Measurements from ENCODE around the gene BAHCC1. TPM values are rescaled to one million over a fixed set of nuclear protein-coding genes. Genes with fewer than 3 reads are reported as not detected.

BAHCC1 gene
- total and polyA plus RNA-seq, 10 of the 15 experiments (the other 5 are each of a cell fraction or from before 2014, with no cell fraction given) = 0.03 to 0.14 (median 0.11) TPM; not detected in 6

GRCh38 chr17:81391293-81391935 is 3.8 kb upstream of the BAHCC1 start:
- POLR2A ChIA-PET = interaction anchor here (0.7 kb wide), 1 partner anchor 1056 kb away, joined by 3 read pairs; no protein-coding TSS in a partner anchor
- no peak for ATAC-seq
- Histone ChIP-seq H2AFZ (ENCODE audit: control insufficient read depth, low read depth, low read length) (no peak overlapping the region), H3K9me3 (replicated peaks; ENCODE audit: control insufficient read depth, insufficient read depth, low read length) (no peaks in the 10 kb centered on the region; the same call in 2 of the 3 replicates), H3K4me2 (ENCODE audit: control insufficient read depth, insufficient read depth) (no peak overlapping the region), H3K4me1 (ENCODE audit: control insufficient read depth, insufficient read depth, low read length) (no peaks in the 10 kb centered on the region), H3K27me3 (replicated peaks in 1 of 2; ENCODE audit: control insufficient read depth in 2 of 2, insufficient read depth in 2 of 2, low read length in 1 of 2) (peaks cover 20 to 30% of the 10 kb centered on the region in 2 experiments), H3K4me3 (no peak overlapping the region), H3K27ac (ENCODE audit: control insufficient read depth, insufficient read depth) (no peak overlapping the region), H3K79me2 (ENCODE audit: control insufficient read depth, insufficient read depth, low read length) (no peaks in the 10 kb centered on the region), H4K20me1 (ENCODE audit: control insufficient read depth, insufficient read depth) (no peaks in the 10 kb centered on the region), H3K36me3 (ENCODE audit: control insufficient read depth in 2 of 2, insufficient read depth in 2 of 2, low read length in 1 of 2) (no peaks in the 10 kb centered on the region), H3K9ac (ENCODE audit: control insufficient read depth, insufficient read depth, low read length) (no peak overlapping the region)
- 57% methylated on average over 9 of the region's 10 CpGs for WGBS (ENCODE audit: insufficient coverage, insufficient replicate concordance, low lambda C conversion rate, missing lambda C conversion rate)
- SMC1A ChIA-PET (ENCODE audit: uncharacterized antibody, unreplicated experiment) = no interaction called here
- DNase-seq (ENCODE audit: low read depth, low spot score) = no peak
- CTCF ChIA-PET = no interaction called here
- intact Hi-C loops (cut with micrococcal nuclease; ENCODE audit: unreplicated experiment) (loop anchor here (10.0 kb wide), 1 partner anchor 97 kb away; the partner anchor contains the start of gene SLC38A10), in situ Hi-C loops (cut with MboI) (no loop called here)
- no TSS peak for BruUV-seq (replicated peaks)
- RAD21 ChIA-PET (ENCODE audit: unreplicated experiment) = no interaction called here
- FAIRE-seq = no peak
- TF ChIP-seq CHD4 (IDR thresholded peaks at IDR 0.05) (no peak), SRF (IDR thresholded peaks at IDR 0.05; ENCODE audit: low read depth in 2 of 2, low read length in 2 of 2) (no peak), HDGF (IDR thresholded peaks at IDR 0.05) (no peak), NR2F1 (conservative IDR thresholded peaks at IDR 0.05) (no peak), MYC (IDR thresholded peaks at IDR 0.05; ENCODE audit: insufficient read depth, insufficient read length, insufficient replicate concordance, low read length, severe bottlenecking) (no peak), CBX3 (IDR thresholded peaks at IDR 0.05; ENCODE audit: borderline replicate concordance, low read depth) (no peak), STAT3 (IDR thresholded peaks at IDR 0.05; ENCODE audit: low read depth, low read length) (no peak), IRF5 (IDR thresholded peaks at IDR 0.05; ENCODE audit: borderline replicate concordance) (no peak), PAX5 (IDR thresholded peaks at IDR 0.05; ENCODE audit: borderline replicate concordance, low read depth, low read length) (no peak), CUX1 (IDR thresholded peaks at IDR 0.05; ENCODE audit: insufficient replicate concordance, low read depth, low read length) (no peak), PAX8 (IDR thresholded peaks at IDR 0.05) (no peak)
- TF ChIP-seq, protein P1, sequence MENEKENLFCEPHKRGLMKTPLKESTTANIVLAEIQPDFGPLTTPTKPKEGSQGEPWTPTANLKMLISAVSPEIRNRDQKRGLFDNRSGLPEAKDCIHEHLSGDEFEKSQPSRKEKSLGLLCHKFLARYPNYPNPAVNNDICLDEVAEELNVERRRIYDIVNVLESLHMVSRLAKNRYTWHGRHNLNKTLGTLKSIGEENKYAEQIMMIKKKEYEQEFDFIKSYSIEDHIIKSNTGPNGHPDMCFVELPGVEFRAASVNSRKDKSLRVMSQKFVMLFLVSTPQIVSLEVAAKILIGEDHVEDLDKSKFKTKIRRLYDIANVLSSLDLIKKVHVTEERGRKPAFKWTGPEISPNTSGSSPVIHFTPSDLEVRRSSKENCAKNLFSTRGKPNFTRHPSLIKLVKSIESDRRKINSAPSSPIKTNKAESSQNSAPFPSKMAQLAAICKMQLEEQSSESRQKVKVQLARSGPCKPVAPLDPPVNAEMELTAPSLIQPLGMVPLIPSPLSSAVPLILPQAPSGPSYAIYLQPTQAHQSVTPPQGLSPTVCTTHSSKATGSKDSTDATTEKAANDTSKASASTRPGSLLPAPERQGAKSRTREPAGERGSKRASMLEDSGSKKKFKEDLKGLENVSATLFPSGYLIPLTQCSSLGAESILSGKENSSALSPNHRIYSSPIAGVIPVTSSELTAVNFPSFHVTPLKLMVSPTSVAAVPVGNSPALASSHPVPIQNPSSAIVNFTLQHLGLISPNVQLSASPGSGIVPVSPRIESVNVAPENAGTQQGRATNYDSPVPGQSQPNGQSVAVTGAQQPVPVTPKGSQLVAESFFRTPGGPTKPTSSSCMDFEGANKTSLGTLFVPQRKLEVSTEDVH (IDR thresholded peaks at IDR 0.05; ENCODE audit: low read depth, partially characterized antibody) = no peak
- TF ChIP-seq, protein P2, sequence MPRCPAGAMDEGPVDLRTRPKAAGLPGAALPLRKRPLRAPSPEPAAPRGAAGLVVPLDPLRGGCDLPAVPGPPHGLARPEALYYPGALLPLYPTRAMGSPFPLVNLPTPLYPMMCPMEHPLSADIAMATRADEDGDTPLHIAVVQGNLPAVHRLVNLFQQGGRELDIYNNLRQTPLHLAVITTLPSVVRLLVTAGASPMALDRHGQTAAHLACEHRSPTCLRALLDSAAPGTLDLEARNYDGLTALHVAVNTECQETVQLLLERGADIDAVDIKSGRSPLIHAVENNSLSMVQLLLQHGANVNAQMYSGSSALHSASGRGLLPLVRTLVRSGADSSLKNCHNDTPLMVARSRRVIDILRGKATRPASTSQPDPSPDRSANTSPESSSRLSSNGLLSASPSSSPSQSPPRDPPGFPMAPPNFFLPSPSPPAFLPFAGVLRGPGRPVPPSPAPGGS (IDR thresholded peaks at IDR 0.05; ENCODE audit: borderline replicate concordance, insufficient read depth, low read depth, low read length, poor library complexity, severe bottlenecking) = no peak
